NCI-H2081 (cell line): ENCODE measurements around the gene SPTBN5.

ENCODE experiments used
- DNase-seq, 2 experiments: peaks; one replicate each; lab custom pipeline; 2025; lab: John Stamatoyannopoulos, UW

Gene SPTBN5

DNA sequence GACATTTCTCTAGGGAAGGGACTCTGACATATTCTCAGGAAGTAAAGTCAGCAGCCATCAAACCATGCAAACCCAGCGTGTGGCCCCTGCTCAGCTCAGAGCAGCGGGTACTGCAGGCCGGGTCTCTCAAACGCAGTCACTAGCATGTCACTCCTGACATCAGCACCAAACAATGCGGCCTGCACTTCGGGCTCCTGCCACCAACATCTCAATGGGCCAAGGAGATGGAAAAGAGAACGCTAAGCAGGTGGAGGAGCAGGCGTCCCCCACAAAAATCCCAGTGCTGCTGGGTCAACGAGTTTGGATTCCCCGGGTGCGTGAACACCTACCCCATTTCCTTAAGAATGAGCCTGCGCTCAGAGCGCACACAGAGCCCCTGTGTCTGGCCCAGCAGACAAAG, 9.9 kb upstream of the SPTBN5 start:
- DNase-seq = no peak

GRCh38 chr15:41901431-41901830, 7.6 kb upstream of the SPTBN5 start:
- no peak for DNase-seq

- DNase-seq = no peak
Measured at GRCh38 chr15:41900526-41901380, 6.9 kb upstream of the SPTBN5 start.

GRCh38 chr15:41899854-41900442, 6.1 kb upstream of the SPTBN5 start:
- DNase-seq = no peak

DNA sequence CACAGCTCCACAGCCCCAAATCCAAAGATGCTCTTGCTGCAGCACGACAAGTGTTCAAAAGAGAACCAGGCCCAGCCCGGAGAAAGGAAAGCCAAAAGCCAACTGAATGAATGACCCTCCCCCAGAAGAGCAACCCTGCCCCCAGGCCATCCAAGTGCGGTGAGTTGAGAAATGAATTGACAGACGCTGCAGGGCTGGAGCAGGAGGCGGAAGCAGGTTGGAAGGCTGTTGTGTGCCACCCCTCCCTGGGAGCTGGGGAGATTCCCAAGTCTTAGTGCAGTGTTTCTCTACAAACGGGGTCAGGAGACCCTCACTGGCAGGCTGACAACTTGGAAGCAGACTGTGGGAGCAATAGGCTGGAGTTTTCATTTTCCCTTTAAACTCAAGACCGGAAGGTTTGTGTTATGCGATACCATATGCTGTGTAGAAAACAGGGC, 3.5 kb upstream of the SPTBN5 start:
- no peak for DNase-seq

GRCh38 chr15:41896566-41896965, 2.7 kb upstream of the SPTBN5 start:
- no peak for DNase-seq

DNA sequence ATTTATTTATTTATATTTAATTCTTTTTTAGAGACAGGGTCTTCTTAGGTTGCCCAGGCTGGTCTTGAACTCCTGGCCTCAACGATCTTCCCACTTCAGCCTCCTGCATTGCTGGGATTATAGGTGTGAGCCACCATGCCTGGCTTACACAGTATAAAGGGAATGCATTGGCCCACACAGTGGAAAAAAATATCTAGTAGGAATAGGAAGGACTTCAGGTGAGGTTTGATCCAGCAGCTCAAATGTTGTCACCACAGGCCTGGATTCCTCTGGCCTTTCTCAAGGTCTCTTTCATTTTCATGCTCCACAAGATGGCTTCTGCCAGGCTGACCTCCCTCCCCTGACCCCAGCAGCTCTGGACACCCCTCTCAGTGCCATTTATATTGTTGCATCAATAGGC, 2.1 kb upstream of the SPTBN5 start:
- no peak for DNase-seq

GRCh38 chr15:41895491-41895890, 1.6 kb upstream of the SPTBN5 start:
- DNase-seq = no peak

- peak; percentile 34 to 53 for DNase-seq
Measured at GRCh38 chr15:41894791-41895463, 1.1 kb upstream of the SPTBN5 start.

DNA sequence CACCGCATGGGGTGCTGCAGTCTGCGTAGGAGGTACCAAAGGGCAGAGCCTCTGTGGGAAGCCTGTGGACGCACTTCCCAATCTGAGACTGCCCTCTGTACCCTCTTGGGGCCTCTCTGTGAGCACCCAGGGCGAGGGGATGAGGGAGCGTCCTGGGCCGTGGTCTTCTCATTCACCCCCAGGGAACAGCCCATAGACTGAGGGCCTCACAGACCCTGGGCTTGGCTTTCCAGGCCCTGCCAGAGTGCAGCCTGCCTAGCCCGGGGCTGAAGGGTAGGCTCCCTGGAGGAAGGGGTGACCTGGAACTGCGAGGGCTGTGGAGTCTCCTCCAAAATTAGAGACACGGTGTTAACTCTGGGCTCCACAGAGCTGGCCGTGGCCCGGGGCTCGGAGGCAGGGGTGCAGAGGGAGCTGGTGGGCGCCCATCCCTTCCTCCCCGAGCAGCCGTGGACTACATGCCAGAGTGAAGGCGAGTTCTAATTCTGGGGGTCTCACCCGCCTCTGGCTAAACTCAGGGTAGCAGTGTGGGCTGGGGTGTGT, 468 bp upstream of the SPTBN5 start:
- DNase-seq = no peak

DNA sequence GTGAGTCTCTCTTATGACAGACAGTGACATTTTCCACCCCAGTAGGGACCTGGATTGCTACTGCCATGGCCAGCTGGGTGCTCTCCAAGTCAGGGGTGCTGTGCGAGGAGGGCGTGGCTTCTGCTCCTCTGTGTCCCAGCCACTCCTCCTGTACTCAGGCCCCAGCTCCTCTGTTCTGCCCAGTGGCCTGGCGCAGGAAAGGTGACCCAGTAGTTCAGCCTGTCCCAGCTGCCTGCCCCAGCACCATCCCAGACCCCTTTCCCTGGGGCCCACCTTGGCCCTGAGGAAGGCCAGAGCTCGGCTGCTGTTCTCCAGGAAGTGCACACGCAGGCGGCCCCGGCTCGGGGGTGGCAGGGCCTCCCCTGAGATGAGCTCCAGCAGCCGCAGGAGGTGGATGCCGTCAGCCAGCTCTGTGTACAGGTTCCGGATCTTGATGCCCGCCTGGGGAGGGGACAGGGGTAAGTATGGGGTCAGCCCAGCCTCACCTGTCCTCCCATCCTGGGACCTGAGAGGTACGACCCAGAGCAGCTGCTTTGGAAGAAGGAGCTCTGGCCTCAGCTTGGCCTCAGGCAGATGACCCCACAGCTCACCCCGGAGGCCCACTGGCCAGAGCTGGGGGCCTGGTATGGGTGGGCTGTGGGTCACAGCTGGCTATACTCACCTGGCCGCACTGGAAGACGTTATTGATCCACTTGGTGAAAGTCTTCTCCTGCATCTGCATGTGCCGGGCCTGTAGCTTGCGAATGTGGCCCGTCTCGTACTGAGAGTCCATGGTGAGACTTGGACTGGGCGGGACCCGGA, 1.0 kb downstream of the SPTBN5 start:
- DNase-seq = peak; percentile 12 to 36

DNA sequence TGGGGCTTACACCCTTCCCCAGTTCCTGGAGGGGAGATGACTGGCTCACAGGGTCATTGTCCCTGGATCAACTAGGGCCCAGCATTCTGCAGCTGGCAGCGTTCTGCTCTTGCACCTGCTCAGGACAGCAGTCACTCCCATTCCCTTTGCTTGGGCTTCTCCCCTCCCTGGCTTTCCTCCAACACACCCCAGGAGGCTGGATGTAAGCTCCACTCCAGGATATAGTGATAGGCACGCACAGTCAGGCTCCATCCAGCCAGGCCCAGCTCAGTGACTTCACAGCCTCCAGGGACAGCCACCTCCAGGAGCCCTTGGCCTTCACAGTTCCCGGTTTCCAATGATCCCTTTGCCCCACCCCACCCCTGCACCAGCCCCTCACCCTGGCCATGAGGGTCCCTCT, 1.9 kb downstream of the SPTBN5 start:
- DNase-seq = peak; percentile 92 to 97

DNA sequence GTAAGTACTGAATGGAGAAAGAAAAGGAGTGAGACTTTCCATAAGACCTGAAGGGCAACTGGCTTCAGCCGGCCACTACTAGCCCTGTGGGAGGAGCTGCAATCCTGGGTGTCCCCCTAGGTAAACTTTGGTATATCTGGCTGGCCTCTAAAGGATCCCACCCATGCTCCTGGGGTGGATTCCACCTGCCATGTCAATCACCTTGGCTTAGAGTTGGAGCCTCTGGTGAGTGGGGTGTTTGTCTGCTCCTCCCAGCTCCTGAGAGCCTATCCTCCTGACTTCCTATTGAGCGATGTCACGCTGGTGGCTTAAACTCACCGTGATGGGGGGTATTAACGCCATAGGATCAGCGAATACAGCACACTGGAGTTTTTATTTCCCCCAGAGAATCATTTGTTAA, 2.6 kb downstream of the SPTBN5 start:
- peak; percentile 15 to 48 for DNase-seq

DNA sequence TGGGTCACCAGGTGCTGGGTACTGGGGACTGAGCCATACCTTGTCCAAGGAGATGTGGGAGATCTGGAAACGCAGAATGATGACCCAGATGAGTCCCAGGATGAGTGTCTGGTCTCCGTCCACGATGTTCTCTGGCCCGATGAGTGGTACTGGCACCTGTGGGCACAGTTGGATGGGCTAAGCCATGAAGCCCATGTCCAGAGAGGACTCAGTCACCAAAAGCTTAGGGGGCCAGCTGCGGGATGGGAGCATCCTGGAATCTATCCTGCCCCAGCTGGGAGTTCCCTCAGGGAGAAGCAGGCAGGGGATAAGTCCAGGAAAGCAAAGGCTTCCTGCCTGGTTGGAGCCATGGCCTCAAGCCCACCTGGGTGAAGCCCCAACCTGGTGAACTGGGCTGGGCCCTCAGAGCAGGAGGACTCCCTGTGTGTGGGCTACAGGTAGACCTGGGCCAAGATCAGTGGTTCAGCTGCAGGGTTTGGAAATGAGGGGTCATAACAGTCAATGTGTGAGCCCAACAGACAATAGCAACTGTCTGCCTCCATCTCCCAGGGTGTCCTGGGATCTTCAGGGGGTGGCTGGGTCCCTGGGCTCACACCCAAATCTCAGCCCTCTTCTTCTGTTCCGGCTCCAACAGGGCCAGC, 3.7 kb downstream of the SPTBN5 start:
- no peak for DNase-seq

GRCh38 chr15:41888662-41889253, 5.1 kb downstream of the SPTBN5 start:
- no peak for DNase-seq

DNA sequence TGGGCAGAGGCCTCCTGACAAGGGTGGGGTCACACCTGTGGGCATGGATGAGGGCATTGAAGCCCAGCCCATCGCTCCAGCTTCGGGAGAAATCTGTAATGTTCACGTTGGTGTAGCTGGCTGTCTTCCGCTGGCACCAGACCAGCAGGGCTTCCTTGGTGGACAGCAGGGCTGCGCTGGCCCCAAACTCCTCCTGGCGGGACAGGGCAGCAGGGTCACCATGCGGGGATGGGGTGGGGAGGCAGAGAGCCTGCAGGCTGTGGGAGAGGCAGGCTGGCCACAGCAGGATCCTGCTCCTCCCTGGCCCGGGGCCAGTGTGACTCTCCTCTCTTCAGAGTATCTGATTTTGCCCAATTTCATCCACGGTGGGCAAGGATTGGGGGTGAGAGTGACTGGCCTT, 6.0 kb downstream of the SPTBN5 start:
- DNase-seq = no peak

- DNase-seq = no peak
Measured at GRCh38 chr15:41887161-41887560, 6.7 kb downstream of the SPTBN5 start.

DNA sequence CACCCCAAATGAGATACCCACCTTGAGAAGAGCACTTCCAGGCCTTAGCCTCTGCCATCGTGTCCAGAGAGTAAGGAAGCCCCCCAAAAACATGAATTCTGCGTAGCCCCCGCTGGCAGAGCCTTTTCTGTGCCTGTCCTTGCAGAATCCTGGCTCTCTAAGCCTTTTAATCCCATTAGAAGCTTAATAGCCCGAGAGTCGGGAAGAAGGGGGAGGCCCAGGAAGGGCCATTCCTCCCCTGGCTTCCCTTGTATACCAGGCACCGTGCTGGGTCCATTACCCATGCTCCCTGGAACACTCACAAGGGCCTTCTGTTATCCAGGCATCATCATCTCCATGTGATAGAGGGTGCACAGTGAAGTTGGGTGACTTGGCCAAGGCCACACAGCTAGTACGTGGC, 7.1 kb downstream of the SPTBN5 start:
- DNase-seq = no peak

DNA sequence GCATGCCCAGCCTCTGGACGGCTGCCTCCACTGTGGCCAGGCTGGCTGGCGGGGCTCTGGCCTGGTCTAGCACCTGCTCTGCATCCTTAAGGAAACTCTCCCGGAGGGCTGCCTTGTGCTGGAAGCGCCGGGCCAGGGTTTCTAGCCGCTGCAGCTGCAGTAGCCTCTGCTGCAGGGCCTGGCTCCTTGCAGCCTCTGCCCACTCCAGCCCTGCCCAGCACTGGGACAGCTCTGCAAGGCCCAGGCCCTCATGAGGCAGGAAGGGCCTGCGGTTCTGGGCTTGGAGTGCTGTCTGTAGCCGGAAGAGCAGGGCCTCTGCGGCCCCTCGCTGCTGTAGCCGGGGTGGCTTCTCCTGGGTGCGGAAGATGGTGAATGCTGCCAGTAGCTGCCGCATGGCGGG, 8.0 kb downstream of the SPTBN5 start:
- no peak for DNase-seq

DNA sequence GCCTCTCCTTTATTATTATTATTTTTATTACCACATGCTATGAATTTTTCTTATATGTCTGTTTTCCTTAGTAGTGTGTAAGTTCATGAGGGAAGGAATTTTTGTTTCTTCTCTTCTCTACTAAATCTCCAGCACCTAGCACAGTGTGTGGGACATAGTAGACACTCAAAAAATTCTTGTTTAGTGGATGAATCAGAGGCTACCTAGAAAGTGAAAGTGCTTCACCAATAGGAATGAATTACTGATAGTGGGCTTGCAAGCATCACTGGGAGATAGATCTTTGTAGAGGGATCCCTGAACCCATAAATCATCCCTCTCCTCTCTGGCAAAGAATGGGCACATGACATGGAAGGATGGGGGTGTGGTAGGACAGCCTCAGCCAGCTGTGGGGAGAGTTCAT, 8.5 kb downstream of the SPTBN5 start:
- DNase-seq = no peak

- no peak for DNase-seq
Measured at GRCh38 chr15:41884458-41884857, 9.4 kb downstream of the SPTBN5 start.
